Left forelimb (tissue), 1 donor: ENCODE data around the gene OTUD1.

Experiments used
- DNase-seq: peaks from one replicate; pipeline ENCODE4 v3.0.0-alpha.2; 2018; ENCODE audit warnings: low spot score

OTUD1 gene

GRCh38 chr10:23467548-23467947 lies 28.7 kb downstream of the OTUD1 start:
- no peak for DNase-seq

GRCh38 chr10:23469596-23470237 lies 30.8 kb downstream of the OTUD1 start:
- no peak for DNase-seq

- no peak for DNase-seq
Observed at GRCh38 chr10:23472181-23472580, 33.3 kb downstream of the OTUD1 start.

GRCh38 chr10:23474081-23474480 lies 35.2 kb downstream of the OTUD1 start:
- DNase-seq, result no peak

GRCh38 chr10:23474626-23475025 lies 35.8 kb downstream of the OTUD1 start:
- DNase-seq, result no peak

GRCh38 chr10:23478570-23478969 lies 39.7 kb downstream of the OTUD1 start:
- DNase-seq, result no peak

- no peak for DNase-seq
Observed at GRCh38 chr10:23479798-23480473, 41.1 kb downstream of the OTUD1 start.

GRCh38 chr10:23481363-23481961 lies 42.6 kb downstream of the OTUD1 start:
- no peak for DNase-seq

GRCh38 chr10:23490115-23490514 lies 51.2 kb downstream of the OTUD1 start:
- DNase-seq, result no peak
